ENCODE measurements around the gene ELMO1. TPM values are rescaled to one million over a fixed set of nuclear protein-coding genes. Genes with fewer than 3 reads are reported as not detected.

ELMO1 gene
- total RNA-seq, 2 experiments from 2014 or later, result 72.8 to 75.3 TPM

GRCh38 chr7:37092548-37092947 is 356.1 kb downstream of the ELMO1 start:
- Mint-ChIP-seq H3K27ac (no peak overlapping the region), H3K4me1 (ENCODE audit: low read depth) (peaks cover 14% of the 10 kb centered on the region), H3K9me3 (peaks cover 8% of the 10 kb centered on the region), H3K36me3 (ENCODE audit: low read depth) (peaks cover 60% of the 10 kb centered on the region), H3K27me3 (no peaks in the 10 kb centered on the region), H3K4me3 (no peak overlapping the region)
- TF ChIP-seq CTCF (IDR thresholded peaks at IDR 0.05), result no peak
- CTCF ChIA-PET, result no interaction called here
- ATAC-seq (no peak), DNase-seq (no peak)
- POLR2A ChIA-PET, result no interaction called here
- intact Hi-C loops (cut with micrococcal nuclease), result no loop called here

GRCh38 chr7:37089972-37090371 is 358.7 kb downstream of the ELMO1 start:
- POLR2A ChIA-PET, result no interaction called here
- no peaks in the 10 kb centered on the region for H3K27me3 Mint-ChIP-seq
- H3K4me3 Mint-ChIP-seq, result no peak overlapping the region
- H3K36me3 Mint-ChIP-seq (ENCODE audit: low read depth), result peaks cover 49% of the 10 kb centered on the region
- intact Hi-C loops (cut with micrococcal nuclease), result no loop called here
- ATAC-seq, result no peak
- H3K9me3 Mint-ChIP-seq, result peaks cover 8% of the 10 kb centered on the region
- no peak for DNase-seq
- TF ChIP-seq CTCF (IDR thresholded peaks at IDR 0.05), result no peak
- no peak overlapping the region for H3K27ac Mint-ChIP-seq
- CTCF ChIA-PET, result no interaction called here
- peaks cover 22% of the 10 kb centered on the region for H3K4me1 Mint-ChIP-seq (ENCODE audit: low read depth)

- CTCF ChIA-PET, result no interaction called here
- no peak for TF ChIP-seq CTCF (IDR thresholded peaks at IDR 0.05)
- peaks cover 36% of the 10 kb centered on the region for H3K4me1 Mint-ChIP-seq (ENCODE audit: low read depth)
These were observed 363.1 kb downstream of the ELMO1 start for GRCh38 chr7:37085600-37085999.

GRCh38 chr7:37084303-37084702 is 364.4 kb downstream of the ELMO1 start:
- H3K36me3 Mint-ChIP-seq (ENCODE audit: low read depth), result peaks cover 33% of the 10 kb centered on the region
- intact Hi-C loops (cut with micrococcal nuclease), result no loop called here
- ATAC-seq, result no peak

More at GRCh38 chr7:37085600-37085999, 363.1 kb downstream of the ELMO1 start:
- no peak overlapping the region for H3K27ac Mint-ChIP-seq
- H3K4me3 Mint-ChIP-seq, result no peak overlapping the region
- ATAC-seq (no peak), DNase-seq (no peak)
- H3K36me3 Mint-ChIP-seq (ENCODE audit: low read depth), result peaks cover 32% of the 10 kb centered on the region
- intact Hi-C loops (cut with micrococcal nuclease), result no loop called here
- no peaks in the 10 kb centered on the region for H3K9me3 Mint-ChIP-seq
- no peaks in the 10 kb centered on the region for H3K27me3 Mint-ChIP-seq
- POLR2A ChIA-PET, result no interaction called here

More at GRCh38 chr7:37084303-37084702, 364.4 kb downstream of the ELMO1 start:
- ChIA-PET CTCF (no interaction called here), POLR2A (no interaction called here)
- H3K4me3 Mint-ChIP-seq, result no peak overlapping the region
- DNase-seq, result no peak
- TF ChIP-seq CTCF (IDR thresholded peaks at IDR 0.05), result no peak
- H3K27ac Mint-ChIP-seq, result no peak overlapping the region
- peaks cover 36% of the 10 kb centered on the region for H3K4me1 Mint-ChIP-seq (ENCODE audit: low read depth)
- H3K27me3 Mint-ChIP-seq, result no peaks in the 10 kb centered on the region
- H3K9me3 Mint-ChIP-seq, result no peaks in the 10 kb centered on the region
